Measurements from ENCODE around the gene CACNA1H. TPM values are rescaled to one million over a fixed set of nuclear protein-coding genes. Genes with fewer than 3 reads are reported as not detected.

The CACNA1H gene
- total RNA-seq, 4 donors from 2014 or later = 133 to 330 (median 173) TPM

- Histone ChIP-seq H3K4me3 (no peak overlapping the region), H3K4me1 (no peaks in the 10 kb centered on the region), H3K9me3 (no peaks in the 10 kb centered on the region), H3K27ac (peak overlapping the region in 1 of 4 donors; percentile 11), H3K36me3 (peaks cover 0 to 100% of the 10 kb centered on the region in 2 donors), H3K27me3 (no peaks in the 10 kb centered on the region)
- no CpG with 5 or more reads among the region's 65 CpGs for WGBS, 2 donors (ENCODE audit: low coverage in 1 of 2)
- no peak for TF ChIP-seq POLR2AphosphoS5 (IDR thresholded peaks at IDR 0.05)
- no peak for TF ChIP-seq EP300 (IDR thresholded peaks at IDR 0.05)
- no peak for TF ChIP-seq CTCF (IDR thresholded peaks at IDR 0.05)
- ATAC-seq = no peak
Observed at GRCh38 chr16:1211451-1212268, 58.8 kb downstream of the CACNA1H start.

DNA sequence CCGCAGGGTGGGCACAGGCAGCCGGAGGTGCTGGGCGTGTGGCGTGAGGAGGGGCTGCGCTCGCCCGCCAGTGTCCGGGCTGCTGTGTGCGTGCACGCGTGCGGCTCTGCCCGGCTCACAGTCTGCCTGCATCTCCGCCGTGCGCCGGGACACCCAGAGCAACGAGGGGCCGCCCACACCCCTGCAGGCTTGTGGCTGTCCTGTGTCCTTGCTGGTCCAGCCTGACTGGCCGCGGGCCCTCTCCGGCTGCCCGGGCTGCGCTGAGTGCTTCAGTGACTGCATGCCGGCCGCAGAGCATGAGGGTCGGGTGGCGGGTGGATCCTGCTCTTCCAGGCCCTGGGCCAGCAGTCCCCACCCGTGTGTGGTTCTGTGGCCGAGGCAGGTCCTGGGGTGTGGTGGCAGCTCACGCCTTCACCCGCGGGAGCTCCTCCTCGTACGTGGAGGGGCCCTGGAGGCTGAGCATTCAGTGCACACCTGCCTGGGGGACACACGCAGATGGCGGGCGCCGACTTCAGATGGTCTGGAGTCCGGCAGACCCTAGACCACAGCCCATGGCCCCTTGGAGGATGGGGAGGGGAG, 59.8 kb downstream of the CACNA1H start:
- Histone ChIP-seq H3K4me3 (no peak overlapping the region), H3K4me1 (no peaks in the 10 kb centered on the region), H3K36me3 (peaks cover 0 to 100% of the 10 kb centered on the region in 2 donors), H3K27ac (peak overlapping the region in 1 of 4 donors; percentile 11), H3K27me3 (no peaks in the 10 kb centered on the region), H3K9me3 (no peaks in the 10 kb centered on the region)
- WGBS, 2 donors (ENCODE audit: low coverage in 1 of 2) = no CpG with 5 or more reads among the region's 40 CpGs
- ATAC-seq = no peak
- TF ChIP-seq POLR2A (IDR thresholded peaks at IDR 0.05) (no peak), POLR2AphosphoS5 (IDR thresholded peaks at IDR 0.05) (no peak), CTCF (IDR thresholded peaks at IDR 0.05) (no peak), EP300 (IDR thresholded peaks at IDR 0.05) (no peak)

DNA sequence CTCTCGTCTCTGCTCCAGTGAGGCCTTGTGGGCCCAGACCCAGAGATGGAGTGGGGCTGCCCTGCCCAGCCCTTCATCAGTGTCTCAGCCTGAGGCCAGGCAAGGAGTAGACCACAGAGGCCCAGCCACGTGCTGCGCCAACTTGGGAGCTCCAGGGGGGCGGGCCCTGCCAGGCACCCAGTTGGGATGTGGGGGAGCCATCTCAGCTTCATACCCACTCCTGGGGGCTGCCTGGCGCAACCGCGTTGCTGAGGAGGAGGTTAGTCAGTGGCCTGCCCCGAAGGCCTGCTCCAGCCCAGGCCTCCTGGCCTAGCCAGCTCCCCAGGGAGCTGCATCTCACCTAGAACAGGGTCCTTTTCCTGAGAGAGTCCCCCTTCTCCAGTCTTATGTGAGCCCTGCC, 60.3 kb downstream of the CACNA1H start:
- TF ChIP-seq CTCF (IDR thresholded peaks at IDR 0.05) (no peak), EP300 (IDR thresholded peaks at IDR 0.05) (no peak), POLR2A (IDR thresholded peaks at IDR 0.05) (no peak), POLR2AphosphoS5 (IDR thresholded peaks at IDR 0.05) (no peak)
- no peaks in the 10 kb centered on the region for H3K27me3 ChIP-seq
- no CpG with 5 or more reads among the region's 8 CpGs for WGBS, 2 donors (ENCODE audit: low coverage in 1 of 2)
- H3K9me3 ChIP-seq = no peaks in the 10 kb centered on the region
- H3K4me3 ChIP-seq = no peak overlapping the region
- no peak for ATAC-seq
- no peaks in the 10 kb centered on the region for H3K4me1 ChIP-seq
- H3K27ac ChIP-seq = no peak overlapping the region
- peaks cover 0 to 100% of the 10 kb centered on the region in 2 donors for H3K36me3 ChIP-seq

DNA sequence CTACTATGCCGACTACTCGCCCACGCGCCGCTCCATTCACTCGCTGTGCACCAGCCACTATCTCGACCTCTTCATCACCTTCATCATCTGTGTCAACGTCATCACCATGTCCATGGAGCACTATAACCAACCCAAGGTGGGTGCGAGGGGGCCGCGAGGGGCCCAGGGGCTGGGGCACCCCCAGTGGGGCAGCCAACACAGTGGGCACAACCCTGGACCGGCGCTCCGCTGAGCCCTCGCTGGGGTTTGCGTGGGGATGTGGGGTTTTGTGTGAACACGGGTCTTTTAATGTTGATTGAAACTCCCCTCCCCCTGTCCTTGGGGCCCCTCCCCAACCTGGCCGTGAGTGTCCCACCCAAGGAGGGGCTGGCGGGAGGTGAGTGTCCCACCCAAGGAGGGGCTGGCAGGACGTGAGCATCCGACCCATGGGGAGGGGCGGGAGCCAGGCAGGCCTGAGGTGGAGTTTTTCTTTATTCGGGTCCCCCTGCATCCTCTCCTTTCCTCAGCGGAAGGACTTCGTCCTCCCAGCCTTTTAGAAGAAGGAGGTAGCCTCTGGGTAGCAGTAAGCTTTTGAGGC, 61.0 kb downstream of the CACNA1H start:
- H3K27ac ChIP-seq = peak overlapping the region in 1 of 4 donors; percentile 6
- no peak for ATAC-seq
- peaks cover 0 to 100% of the 10 kb centered on the region in 2 donors for H3K36me3 ChIP-seq
- no peaks in the 10 kb centered on the region for H3K9me3 ChIP-seq
- H3K27me3 ChIP-seq = no peaks in the 10 kb centered on the region
- 100% methylated on average over 2 of the region's 25 CpGs; no CpG with 5 or more reads in 1 of the 2 donors for WGBS, 2 donors (ENCODE audit: low coverage in 1 of 2)
- no peak overlapping the region for H3K4me3 ChIP-seq
- no peaks in the 10 kb centered on the region for H3K4me1 ChIP-seq
- no peak for TF ChIP-seq EP300 (IDR thresholded peaks at IDR 0.05)
- no peak for TF ChIP-seq CTCF (IDR thresholded peaks at IDR 0.05)
- no peak for TF ChIP-seq POLR2A (IDR thresholded peaks at IDR 0.05)
- TF ChIP-seq POLR2AphosphoS5 (IDR thresholded peaks at IDR 0.05) = no peak
